SW 1271 (cell line): ENCODE measurements around the gene AGBL1.
A peak's percentile ranks its signal among the peaks of the same experiment; 100 is the strongest.

Source experiments
- DNase-seq, 2 experiments: peaks; one replicate each; lab custom pipeline; 2025; lab: John Stamatoyannopoulos, UW

Gene AGBL1

GRCh38 chr15:86725628-86726027 is 646.0 kb downstream of the AGBL1 start:
- no peak for DNase-seq

GRCh38 chr15:86735247-86736040 is 655.8 kb downstream of the AGBL1 start:
- DNase-seq: no peak

- no peak for DNase-seq
Observed at GRCh38 chr15:86741917-86742316, 662.2 kb downstream of the AGBL1 start.

GRCh38 chr15:86743283-86743903 is 663.7 kb downstream of the AGBL1 start:
- DNase-seq: peak in 1 of 2 experiments; percentile 32

GRCh38 chr15:86744198-86744780 is 664.6 kb downstream of the AGBL1 start:
- no peak for DNase-seq

GRCh38 chr15:86751116-86751515 is 671.4 kb downstream of the AGBL1 start:
- no peak for DNase-seq

- DNase-seq: no peak
Observed at GRCh38 chr15:86754846-86755245, 675.2 kb downstream of the AGBL1 start.

- DNase-seq: no peak
Observed at GRCh38 chr15:86756688-86757087, 677.0 kb downstream of the AGBL1 start.

GRCh38 chr15:86759800-86760523 is 680.3 kb downstream of the AGBL1 start:
- DNase-seq: no peak

- no peak for DNase-seq
Observed at GRCh38 chr15:86762874-86763273, 683.2 kb downstream of the AGBL1 start.

- no peak for DNase-seq
Observed at GRCh38 chr15:86764021-86764420, 684.4 kb downstream of the AGBL1 start.

- no peak for DNase-seq
Observed at GRCh38 chr15:86765281-86765680, 685.6 kb downstream of the AGBL1 start.

- DNase-seq: no peak
Observed at GRCh38 chr15:86772369-86773059, 692.8 kb downstream of the AGBL1 start.

- DNase-seq: no peak
Observed at GRCh38 chr15:86773736-86774135, 694.1 kb downstream of the AGBL1 start.

GRCh38 chr15:86776145-86776544 is 696.5 kb downstream of the AGBL1 start:
- no peak for DNase-seq

- no peak for DNase-seq
Observed at GRCh38 chr15:86796521-86796920, 716.9 kb downstream of the AGBL1 start.

- DNase-seq: no peak
Observed at GRCh38 chr15:86797135-86797534, 717.5 kb downstream of the AGBL1 start.

GRCh38 chr15:86799226-86799625 is 719.6 kb downstream of the AGBL1 start:
- no peak for DNase-seq

GRCh38 chr15:86802244-86802643 is 722.6 kb downstream of the AGBL1 start:
- no peak for DNase-seq

- DNase-seq: no peak
Observed at GRCh38 chr15:86804406-86804805, 724.7 kb downstream of the AGBL1 start.

- DNase-seq: no peak
Observed at GRCh38 chr15:86810329-86810728, 730.7 kb downstream of the AGBL1 start.

- no peak for DNase-seq
Observed at GRCh38 chr15:86813892-86814291, 734.2 kb downstream of the AGBL1 start.
